Stimulated activated memory B cell treated with anti-CD40 and anti-IgM and Interleukin-4, amounts not matched to agents 10 μg/mL and 1 μg/mL and 100 μg/mL, for 72 hours (primary cell): ENCODE results near the gene SMG7.

ENCODE experiments used
- ATAC-seq: fragments of 150-1000 bp; cut with Tn5 transposase; 2 replicates; pipeline ENCODE4 v1.10.0; 2021
- H3K27ac Mint-ChIP-seq: one replicate; pipeline ENCODE4 v1.8.0; 2022; ENCODE audit warnings: mild to moderate bottlenecking, mixed read lengths
- H3K27me3 Mint-ChIP-seq: one replicate; pipeline ENCODE4 v1.8.0; 2022; ENCODE audit warnings: mixed read lengths
- H3K36me3 Mint-ChIP-seq: one replicate; pipeline ENCODE4 v1.8.0; 2022; ENCODE audit warnings: mixed read lengths
- H3K4me1 Mint-ChIP-seq: one replicate; pipeline ENCODE4 v1.8.0; 2022; ENCODE audit warnings: mixed read lengths
- H3K4me3 Mint-ChIP-seq: one replicate; pipeline ENCODE4 v1.8.0; 2022; ENCODE audit warnings: mild to moderate bottlenecking, moderate library complexity, mixed read lengths
- H3K9me3 Mint-ChIP-seq: one replicate; pipeline ENCODE4 v1.8.0; 2022; ENCODE audit warnings: mixed read lengths

SMG7 gene

GRCh38 chr1:183598386-183598785 is 126.1 kb downstream of the SMG7 start:
- peak overlapping the region; percentile 65 for H3K27ac Mint-ChIP-seq
- peaks cover 29% of the 10 kb centered on the region for H3K4me1 Mint-ChIP-seq
- no peaks in the 10 kb centered on the region for H3K9me3 Mint-ChIP-seq
- H3K27me3 Mint-ChIP-seq: no peaks in the 10 kb centered on the region
- H3K36me3 Mint-ChIP-seq: no peaks in the 10 kb centered on the region
- no peak overlapping the region for H3K4me3 Mint-ChIP-seq
- peak; percentile 58 for ATAC-seq

GRCh38 chr1:183600136-183600535 is 127.8 kb downstream of the SMG7 start:
- peak overlapping the region; percentile 37 for H3K27ac Mint-ChIP-seq
- H3K4me1 Mint-ChIP-seq: peaks cover 41% of the 10 kb centered on the region
- no peak overlapping the region for H3K4me3 Mint-ChIP-seq
- peaks cover 4% of the 10 kb centered on the region for H3K9me3 Mint-ChIP-seq
- H3K36me3 Mint-ChIP-seq: no peaks in the 10 kb centered on the region
- H3K27me3 Mint-ChIP-seq: no peaks in the 10 kb centered on the region
- no peak for ATAC-seq

GRCh38 chr1:183600634-183601033 is 128.3 kb downstream of the SMG7 start:
- Mint-ChIP-seq H3K36me3 (no peaks in the 10 kb centered on the region), H3K27ac (peak overlapping the region; percentile 37), H3K9me3 (peaks cover 4% of the 10 kb centered on the region), H3K4me3 (no peak overlapping the region), H3K27me3 (no peaks in the 10 kb centered on the region), H3K4me1 (peaks cover 43% of the 10 kb centered on the region)
- no peak for ATAC-seq

GRCh38 chr1:183602510-183602909 is 130.2 kb downstream of the SMG7 start:
- peaks cover 4% of the 10 kb centered on the region for H3K9me3 Mint-ChIP-seq
- peaks cover 55% of the 10 kb centered on the region for H3K4me1 Mint-ChIP-seq
- H3K27me3 Mint-ChIP-seq: no peaks in the 10 kb centered on the region
- H3K27ac Mint-ChIP-seq: peak overlapping the region; percentile 90
- ATAC-seq: no peak
- H3K4me3 Mint-ChIP-seq: no peak overlapping the region
- H3K36me3 Mint-ChIP-seq: no peaks in the 10 kb centered on the region
